Ishikawa (cell line): ENCODE results near the gene RPS5.

Experiments used
- CEBPB ChIP-seq: IDR thresholded peaks from 2 replicates; pipeline ENCODE4 v1.6.1; 2012
- CREB1 ChIP-seq: IDR thresholded peaks from 2 replicates; pipeline ENCODE4 v1.6.1; 2012; ENCODE audit warnings: low read depth
- EGR1 ChIP-seq: IDR thresholded peaks from 2 replicates; pipeline ENCODE4 v1.6.1; 2012
- EP300 ChIP-seq: IDR thresholded peaks from 2 replicates; pipeline ENCODE4 v1.6.1; 2012; ENCODE audit warnings: borderline replicate concordance
- FOXM1 ChIP-seq: IDR thresholded peaks from 2 replicates; pipeline ENCODE4 v1.6.1; 2012; ENCODE audit warnings: low read depth, borderline replicate concordance
- NFIC ChIP-seq: IDR thresholded peaks from 2 replicates; pipeline ENCODE4 v1.6.1; 2012
- RAD21 ChIP-seq: IDR thresholded peaks from 2 replicates; pipeline ENCODE4 v1.6.1; 2012; ENCODE audit warnings: low read depth
- TAF1 ChIP-seq: IDR thresholded peaks from 2 replicates; pipeline ENCODE4 v1.6.1; 2012; ENCODE audit warnings: low read depth, mild to moderate bottlenecking
- TCF12 ChIP-seq: IDR thresholded peaks from 2 replicates; pipeline ENCODE4 v1.6.1; 2012; ENCODE audit warnings: low read depth
- TEAD4 ChIP-seq: IDR thresholded peaks from 2 replicates; pipeline ENCODE4 v1.6.1; 2012
- YY1 ChIP-seq: IDR thresholded peaks from 2 replicates; pipeline ENCODE4 v1.6.1; 2012; ENCODE audit warnings: low read depth
- ZBTB7A ChIP-seq: IDR thresholded peaks from 2 replicates; pipeline ENCODE4 v1.6.1; 2012; ENCODE audit warnings: low read depth
- TF ChIP-seq, protein P1 (sequence below): IDR thresholded peaks from 2 replicates; pipeline ENCODE4 v1.6.1; 2012
- TF ChIP-seq, protein P2 (sequence below): IDR thresholded peaks from 2 replicates; pipeline ENCODE4 v1.6.1; 2012; ENCODE audit warnings: low read depth, mild to moderate bottlenecking
- TF ChIP-seq, protein P3 (sequence below): IDR thresholded peaks from 2 replicates; pipeline ENCODE4 v1.6.1; 2012

Gene RPS5

DNA sequence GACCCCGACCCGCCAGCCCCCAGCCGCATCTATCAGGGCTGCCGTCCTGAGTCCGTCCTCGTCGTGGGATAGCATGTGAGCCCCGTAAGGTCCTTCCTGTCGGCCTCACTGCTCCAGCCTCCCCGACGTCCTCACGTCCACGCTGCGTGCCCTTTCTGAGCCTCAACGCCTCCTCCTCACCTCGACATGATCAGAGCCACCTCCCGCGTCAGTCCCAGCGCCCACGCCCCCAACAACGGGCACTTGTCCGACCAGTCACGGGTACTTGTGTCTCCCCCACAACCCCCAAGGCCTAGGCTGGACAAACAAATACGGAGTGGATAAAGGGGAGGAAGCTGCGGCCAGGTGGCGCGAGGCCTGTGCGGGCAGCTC is 25.2 kb upstream of the RPS5 start:
- TF ChIP-seq, protein P1, sequence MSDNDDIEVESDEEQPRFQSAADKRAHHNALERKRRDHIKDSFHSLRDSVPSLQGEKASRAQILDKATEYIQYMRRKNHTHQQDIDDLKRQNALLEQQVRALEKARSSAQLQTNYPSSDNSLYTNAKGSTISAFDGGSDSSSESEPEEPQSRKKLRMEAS, result peak; percentile 93
- no peak for TF ChIP-seq FOXM1

DNA sequence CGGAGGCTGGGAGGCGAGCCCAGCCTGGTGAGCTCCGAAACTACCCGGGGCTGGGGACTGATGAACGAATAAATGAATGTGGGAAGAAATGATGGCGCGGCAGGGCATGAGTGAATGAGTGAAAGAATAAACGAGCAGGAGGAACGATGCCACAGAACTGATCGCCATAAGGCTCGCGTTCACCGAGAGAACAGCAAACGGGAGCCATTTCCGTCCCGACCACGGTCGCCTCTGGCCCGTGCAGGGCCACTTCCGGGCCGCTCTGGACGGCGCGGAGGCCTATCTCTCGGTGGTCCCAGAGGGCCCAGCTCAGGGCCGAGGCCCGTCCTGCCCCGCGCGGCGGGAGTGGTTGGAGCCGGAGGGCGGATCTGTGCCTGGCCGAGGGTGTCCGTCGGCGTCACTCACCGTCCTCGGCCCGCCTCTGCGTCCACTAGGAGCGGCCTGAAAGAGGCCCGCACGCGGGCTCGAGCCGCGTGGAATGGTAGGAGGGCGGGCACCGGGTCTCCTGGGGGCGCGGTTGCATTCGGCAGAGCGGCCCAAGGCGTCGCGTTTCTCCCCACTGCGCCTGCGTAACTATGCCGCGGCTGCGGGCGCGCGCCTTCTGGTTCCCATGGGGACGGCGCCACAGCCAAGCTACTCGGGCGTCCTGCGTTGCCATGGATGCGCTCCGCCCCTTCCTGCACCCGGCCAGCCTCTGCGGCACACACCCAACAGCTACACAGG is 24.6 kb upstream of the RPS5 start, which contains the start of gene ZNF497:
TSS of gene ZNF497 (minus strand) at position 480 of the 723 bp plus-strand sequence. CDS start 5,116 bp downstream, outside the sequence.
- TF ChIP-seq, protein P1, result peak; percentile 75
- peak; percentile 86 for TF ChIP-seq YY1
- 0 out of 2 replicates have a peak, but pooled peaks have one; percentile 23 for TF ChIP-seq TEAD4
- TF ChIP-seq NFIC, result no peak
- peak; percentile 51; the same call in 1 of the 2 replicates for TF ChIP-seq TCF12
- TF ChIP-seq CEBPB, result no peak
- TF ChIP-seq FOXM1, result peak; percentile 66
- no peak; the same call in 1 of the 2 replicates for TF ChIP-seq EGR1
- TF ChIP-seq, protein P2, sequence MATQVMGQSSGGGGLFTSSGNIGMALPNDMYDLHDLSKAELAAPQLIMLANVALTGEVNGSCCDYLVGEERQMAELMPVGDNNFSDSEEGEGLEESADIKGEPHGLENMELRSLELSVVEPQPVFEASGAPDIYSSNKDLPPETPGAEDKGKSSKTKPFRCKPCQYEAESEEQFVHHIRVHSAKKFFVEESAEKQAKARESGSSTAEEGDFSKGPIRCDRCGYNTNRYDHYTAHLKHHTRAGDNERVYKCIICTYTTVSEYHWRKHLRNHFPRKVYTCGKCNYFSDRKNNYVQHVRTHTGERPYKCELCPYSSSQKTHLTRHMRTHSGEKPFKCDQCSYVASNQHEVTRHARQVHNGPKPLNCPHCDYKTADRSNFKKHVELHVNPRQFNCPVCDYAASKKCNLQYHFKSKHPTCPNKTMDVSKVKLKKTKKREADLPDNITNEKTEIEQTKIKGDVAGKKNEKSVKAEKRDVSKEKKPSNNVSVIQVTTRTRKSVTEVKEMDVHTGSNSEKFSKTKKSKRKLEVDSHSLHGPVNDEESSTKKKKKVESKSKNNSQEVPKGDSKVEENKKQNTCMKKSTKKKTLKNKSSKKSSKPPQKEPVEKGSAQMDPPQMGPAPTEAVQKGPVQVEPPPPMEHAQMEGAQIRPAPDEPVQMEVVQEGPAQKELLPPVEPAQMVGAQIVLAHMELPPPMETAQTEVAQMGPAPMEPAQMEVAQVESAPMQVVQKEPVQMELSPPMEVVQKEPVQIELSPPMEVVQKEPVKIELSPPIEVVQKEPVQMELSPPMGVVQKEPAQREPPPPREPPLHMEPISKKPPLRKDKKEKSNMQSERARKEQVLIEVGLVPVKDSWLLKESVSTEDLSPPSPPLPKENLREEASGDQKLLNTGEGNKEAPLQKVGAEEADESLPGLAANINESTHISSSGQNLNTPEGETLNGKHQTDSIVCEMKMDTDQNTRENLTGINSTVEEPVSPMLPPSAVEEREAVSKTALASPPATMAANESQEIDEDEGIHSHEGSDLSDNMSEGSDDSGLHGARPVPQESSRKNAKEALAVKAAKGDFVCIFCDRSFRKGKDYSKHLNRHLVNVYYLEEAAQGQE, result no peak
- TF ChIP-seq TAF1, result peak; percentile 90

DNA sequence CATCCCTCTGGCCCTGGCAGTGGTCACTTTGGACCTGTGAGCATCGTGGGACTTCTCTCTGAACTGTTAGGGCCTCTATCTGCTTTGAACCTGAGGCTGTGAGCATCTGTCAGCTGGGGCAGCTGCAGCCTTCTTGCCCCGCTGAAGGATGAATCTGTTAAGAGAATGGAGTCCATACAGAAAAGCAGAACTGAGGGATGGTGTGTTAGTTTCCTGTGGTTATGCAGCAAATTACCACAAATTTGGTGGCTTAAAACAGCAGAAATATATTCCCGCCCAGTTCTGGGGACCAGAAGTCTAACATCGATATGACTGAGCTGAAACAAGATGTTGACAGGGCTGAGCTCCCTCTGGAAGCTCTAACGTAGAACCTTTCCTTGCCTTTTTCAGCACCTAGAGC is 22.9 kb upstream of the RPS5 start:
- no peak for TF ChIP-seq EGR1
- no peak for TF ChIP-seq RAD21
- TF ChIP-seq, protein P1, result no peak
- TF ChIP-seq CEBPB, result no peak
- TF ChIP-seq, protein P2, result no peak
- TF ChIP-seq, protein P3, sequence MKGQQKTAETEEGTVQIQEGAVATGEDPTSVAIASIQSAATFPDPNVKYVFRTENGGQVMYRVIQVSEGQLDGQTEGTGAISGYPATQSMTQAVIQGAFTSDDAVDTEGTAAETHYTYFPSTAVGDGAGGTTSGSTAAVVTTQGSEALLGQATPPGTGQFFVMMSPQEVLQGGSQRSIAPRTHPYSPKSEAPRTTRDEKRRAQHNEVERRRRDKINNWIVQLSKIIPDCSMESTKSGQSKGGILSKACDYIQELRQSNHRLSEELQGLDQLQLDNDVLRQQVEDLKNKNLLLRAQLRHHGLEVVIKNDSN, result no peak
- TF ChIP-seq TCF12, result no peak
- TF ChIP-seq NFIC, result no peak
- no peak for TF ChIP-seq ZBTB7A
- no peak for TF ChIP-seq CREB1
- TF ChIP-seq YY1, result no peak
- no peak for TF ChIP-seq TAF1
- TF ChIP-seq EP300, result no peak
- TF ChIP-seq TEAD4, result no peak
- no peak for TF ChIP-seq FOXM1

DNA sequence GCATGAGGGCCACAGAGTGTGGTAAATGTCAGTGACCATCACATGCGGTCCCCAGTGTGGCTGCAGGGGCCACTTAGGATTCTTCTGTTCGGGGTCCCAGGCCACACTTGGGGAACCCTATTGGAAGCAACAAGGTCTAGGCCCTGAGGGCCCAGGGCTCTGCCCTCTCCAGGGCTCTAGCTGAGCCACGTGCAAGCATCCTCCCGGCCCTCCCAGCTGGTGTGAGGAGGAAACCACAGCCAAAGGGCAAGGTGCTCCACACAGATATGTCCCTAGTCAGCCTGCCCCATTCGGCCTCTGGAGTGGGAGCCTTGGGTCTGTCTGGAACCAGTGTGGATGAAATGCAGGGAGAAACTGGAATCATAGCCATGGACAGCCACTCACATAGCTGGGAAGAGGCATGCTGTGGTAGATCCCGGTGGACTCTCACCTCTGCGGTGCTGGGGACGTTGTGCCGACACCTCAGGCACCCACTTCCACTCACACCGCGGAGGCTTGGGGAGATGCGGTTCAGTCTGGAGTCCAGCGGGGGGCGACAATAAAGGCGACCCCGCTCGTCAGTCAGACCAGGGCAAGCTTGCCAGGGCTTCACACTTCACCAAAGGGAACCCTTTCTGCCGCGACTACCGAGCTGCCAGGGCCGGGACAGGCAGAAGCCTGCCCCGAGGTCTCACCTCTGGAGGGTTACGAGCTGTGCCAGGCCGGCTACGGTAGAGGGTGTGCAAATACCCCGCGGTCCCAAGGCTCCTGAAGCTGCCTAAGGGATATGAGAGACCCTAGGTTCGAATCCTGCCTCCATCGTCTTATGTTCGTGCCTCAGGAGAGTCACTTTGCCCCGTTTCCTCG is 20.3 kb upstream of the RPS5 start:
- TF ChIP-seq TEAD4 (no peak), RAD21 (no peak), ZBTB7A (no peak), YY1 (no peak), CREB1 (no peak), NFIC (no peak), CEBPB (no peak), TCF12 (no peak)
- TF ChIP-seq, protein P1, result no peak
- TF ChIP-seq, protein P2, result no peak
- TF ChIP-seq, protein P3, result no peak
